Measurements from ENCODE around the gene COL27A1. TPM values are rescaled to one million over a fixed set of nuclear protein-coding genes. Genes with fewer than 3 reads are reported as not detected.

COL27A1 gene
- total RNA-seq, 2 experiments from 2014 or later = 8.4 to 9.7 TPM

DNA sequence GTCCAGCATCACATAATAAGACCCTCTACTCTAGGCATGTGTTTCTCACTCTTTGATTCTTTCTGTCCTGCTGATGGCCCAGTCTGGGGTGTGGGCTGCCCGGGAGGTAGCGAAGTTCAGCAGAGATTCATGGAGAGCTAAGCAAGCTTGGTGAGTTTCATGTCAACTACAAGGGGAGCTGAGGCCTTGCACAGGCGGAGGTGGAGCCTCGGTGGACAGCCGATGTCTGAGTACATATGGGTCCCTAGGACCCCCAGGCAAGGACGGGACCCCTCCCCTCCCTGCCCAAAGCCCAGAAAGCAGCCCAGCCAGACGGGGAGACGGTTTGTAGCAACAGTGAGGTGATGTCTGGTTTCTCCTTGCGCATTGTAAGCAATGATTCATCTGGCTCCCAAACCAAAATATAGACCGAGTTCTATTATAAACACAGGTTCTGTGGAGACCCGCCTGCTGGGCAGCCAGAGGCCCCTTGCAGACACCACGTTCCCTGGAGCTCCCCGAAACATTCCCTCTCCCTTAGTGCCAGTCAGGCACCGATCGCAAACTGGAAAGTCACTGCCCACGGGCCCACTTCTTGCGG lies 45.5 kb downstream of the COL27A1 start:
- no peak for DNase-seq

GRCh38 chr9:114202396-114202795 lies 47.1 kb downstream of the COL27A1 start:
- intact Hi-C loops (cut with micrococcal nuclease) = no loop called here
- ATAC-seq (no peak), DNase-seq (no peak)
- CTCF ChIA-PET = no interaction called here
- no peaks in the 10 kb centered on the region for H3K36me3 Mint-ChIP-seq (ENCODE audit: low read depth)
- H3K4me1 Mint-ChIP-seq (ENCODE audit: low read depth) = no peaks in the 10 kb centered on the region
- H3K4me3 Mint-ChIP-seq = no peak overlapping the region
- no peaks in the 10 kb centered on the region for H3K27me3 Mint-ChIP-seq
- POLR2A ChIA-PET = no interaction called here
- no peak overlapping the region for H3K27ac Mint-ChIP-seq
- no peaks in the 10 kb centered on the region for H3K9me3 Mint-ChIP-seq
- TF ChIP-seq, protein P1, sequence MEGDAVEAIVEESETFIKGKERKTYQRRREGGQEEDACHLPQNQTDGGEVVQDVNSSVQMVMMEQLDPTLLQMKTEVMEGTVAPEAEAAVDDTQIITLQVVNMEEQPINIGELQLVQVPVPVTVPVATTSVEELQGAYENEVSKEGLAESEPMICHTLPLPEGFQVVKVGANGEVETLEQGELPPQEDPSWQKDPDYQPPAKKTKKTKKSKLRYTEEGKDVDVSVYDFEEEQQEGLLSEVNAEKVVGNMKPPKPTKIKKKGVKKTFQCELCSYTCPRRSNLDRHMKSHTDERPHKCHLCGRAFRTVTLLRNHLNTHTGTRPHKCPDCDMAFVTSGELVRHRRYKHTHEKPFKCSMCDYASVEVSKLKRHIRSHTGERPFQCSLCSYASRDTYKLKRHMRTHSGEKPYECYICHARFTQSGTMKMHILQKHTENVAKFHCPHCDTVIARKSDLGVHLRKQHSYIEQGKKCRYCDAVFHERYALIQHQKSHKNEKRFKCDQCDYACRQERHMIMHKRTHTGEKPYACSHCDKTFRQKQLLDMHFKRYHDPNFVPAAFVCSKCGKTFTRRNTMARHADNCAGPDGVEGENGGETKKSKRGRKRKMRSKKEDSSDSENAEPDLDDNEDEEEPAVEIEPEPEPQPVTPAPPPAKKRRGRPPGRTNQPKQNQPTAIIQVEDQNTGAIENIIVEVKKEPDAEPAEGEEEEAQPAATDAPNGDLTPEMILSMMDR (IDR thresholded peaks at IDR 0.05) = no peak

More for the DNA sequence above, 45.5 kb downstream of the COL27A1 start:
- no peaks in the 10 kb centered on the region for H3K27me3 Mint-ChIP-seq
- H3K9me3 Mint-ChIP-seq = no peaks in the 10 kb centered on the region
- CTCF ChIA-PET = interaction anchor here (0.6 to 1.1 kb wide), 2 partner anchors 14 to 45 kb away, joined by 3 read pairs; partner anchors contain the start of gene COL27A1
- no peak overlapping the region for H3K4me3 Mint-ChIP-seq
- no peaks in the 10 kb centered on the region for H3K36me3 Mint-ChIP-seq (ENCODE audit: low read depth)
- no peaks in the 10 kb centered on the region for H3K4me1 Mint-ChIP-seq (ENCODE audit: low read depth)
- POLR2A ChIA-PET = no interaction called here
- H3K27ac Mint-ChIP-seq = no peak overlapping the region
- TF ChIP-seq, protein P1 (IDR thresholded peaks at IDR 0.05) = no peak
- ATAC-seq = no peak
- intact Hi-C loops (cut with micrococcal nuclease) = no loop called here

DNA sequence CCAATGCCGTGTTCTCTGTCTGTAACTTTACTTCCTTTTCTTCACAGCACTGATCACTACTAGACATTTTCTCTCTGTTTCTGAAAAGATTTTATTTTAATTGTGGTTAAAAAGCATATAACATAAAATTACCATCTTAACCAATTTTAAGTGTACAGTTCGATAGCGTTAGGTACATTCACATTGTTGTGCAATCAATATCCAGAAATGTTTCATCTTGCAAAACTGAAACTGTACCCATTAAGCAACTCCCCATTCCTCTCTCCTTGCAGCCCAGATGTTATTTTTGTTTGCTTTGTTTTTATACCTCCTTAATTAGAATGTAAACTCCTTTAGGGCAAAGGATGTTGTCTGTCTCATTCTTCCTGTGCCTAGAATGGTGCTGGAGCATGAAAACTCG lies 47.5 kb downstream of the COL27A1 start:
- Mint-ChIP-seq H3K27me3 (no peaks in the 10 kb centered on the region), H3K4me1 (ENCODE audit: low read depth) (no peaks in the 10 kb centered on the region), H3K27ac (no peak overlapping the region), H3K36me3 (ENCODE audit: low read depth) (no peaks in the 10 kb centered on the region), H3K9me3 (no peaks in the 10 kb centered on the region), H3K4me3 (no peak overlapping the region)
- TF ChIP-seq, protein P1 (IDR thresholded peaks at IDR 0.05) = no peak
- intact Hi-C loops (cut with micrococcal nuclease) = no loop called here
- POLR2A ChIA-PET = no interaction called here
- ATAC-seq (no peak), DNase-seq (no peak)
- CTCF ChIA-PET = no interaction called here

- no peaks in the 10 kb centered on the region for H3K36me3 Mint-ChIP-seq (ENCODE audit: low read depth)
- intact Hi-C loops (cut with micrococcal nuclease) = no loop called here
- no peaks in the 10 kb centered on the region for H3K4me1 Mint-ChIP-seq (ENCODE audit: low read depth)
- DNase-seq (no peak), ATAC-seq (no peak)
- no peaks in the 10 kb centered on the region for H3K9me3 Mint-ChIP-seq
- no peaks in the 10 kb centered on the region for H3K27me3 Mint-ChIP-seq
- TF ChIP-seq, protein P1 (IDR thresholded peaks at IDR 0.05) = no peak
- no peak overlapping the region for H3K27ac Mint-ChIP-seq
- no peak overlapping the region for H3K4me3 Mint-ChIP-seq
- ChIA-PET POLR2A (no interaction called here), CTCF (no interaction called here)
Observed at GRCh38 chr9:114203410-114204140, 48.2 kb downstream of the COL27A1 start.

DNA sequence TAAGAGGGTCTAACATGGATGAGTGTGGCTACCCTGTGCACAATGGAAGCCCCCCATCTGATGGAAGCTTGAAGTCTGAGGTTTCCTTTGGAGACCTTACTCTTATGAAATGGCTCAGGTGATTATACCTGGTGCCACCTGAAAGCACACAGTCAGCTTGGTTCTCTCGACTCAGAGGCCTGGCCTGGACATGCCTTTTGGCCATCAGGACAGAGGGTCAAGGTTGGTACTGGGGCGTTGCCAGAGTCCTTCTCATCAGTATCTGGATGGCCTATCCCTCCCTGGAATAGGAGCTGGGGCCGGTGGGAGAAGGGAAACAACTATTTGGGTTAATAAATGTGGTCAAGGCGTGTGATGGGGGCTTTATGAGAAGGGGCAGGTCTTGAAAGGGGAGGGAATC lies 48.9 kb downstream of the COL27A1 start:
- DNase-seq = no peak
- Mint-ChIP-seq H3K27me3 (no peaks in the 10 kb centered on the region), H3K4me3 (no peak overlapping the region), H3K9me3 (no peaks in the 10 kb centered on the region), H3K27ac (no peak overlapping the region), H3K4me1 (ENCODE audit: low read depth) (no peaks in the 10 kb centered on the region), H3K36me3 (ENCODE audit: low read depth) (no peaks in the 10 kb centered on the region)
- intact Hi-C loops (cut with micrococcal nuclease) = no loop called here
- TF ChIP-seq, protein P1 (IDR thresholded peaks at IDR 0.05) = no peak
- no peak for ATAC-seq
- ChIA-PET CTCF (no interaction called here), POLR2A (no interaction called here)
